Measurements from ENCODE around the gene NPIPA7.
"Not testable (repeated sequence)": the region's sequence is repeated elsewhere in the genome, so short reads cannot be mapped to it uniquely, and the experiment has no call there.

DNA sequence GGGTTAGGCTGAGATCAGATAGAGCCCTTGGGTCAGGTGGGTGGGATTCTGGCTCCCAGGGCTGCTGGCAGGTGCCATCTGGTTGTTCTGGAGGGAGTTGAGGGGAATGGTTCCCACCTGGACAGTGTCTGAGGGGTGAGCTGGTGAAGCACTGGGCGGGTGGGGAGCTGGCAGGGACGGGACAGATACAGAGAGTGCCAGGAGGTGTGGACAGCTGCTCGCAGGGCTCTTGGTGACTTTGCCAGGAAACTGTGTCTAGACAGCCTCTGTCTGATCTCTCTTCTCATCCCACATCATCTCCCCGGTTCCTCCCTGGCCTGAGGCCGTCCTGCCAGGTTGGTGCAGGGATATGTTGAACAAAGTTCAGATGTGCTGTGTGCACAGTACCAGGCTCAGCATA lies 38.1 kb downstream of the NPIPA7 start:
- TF ChIP-seq, protein P1, sequence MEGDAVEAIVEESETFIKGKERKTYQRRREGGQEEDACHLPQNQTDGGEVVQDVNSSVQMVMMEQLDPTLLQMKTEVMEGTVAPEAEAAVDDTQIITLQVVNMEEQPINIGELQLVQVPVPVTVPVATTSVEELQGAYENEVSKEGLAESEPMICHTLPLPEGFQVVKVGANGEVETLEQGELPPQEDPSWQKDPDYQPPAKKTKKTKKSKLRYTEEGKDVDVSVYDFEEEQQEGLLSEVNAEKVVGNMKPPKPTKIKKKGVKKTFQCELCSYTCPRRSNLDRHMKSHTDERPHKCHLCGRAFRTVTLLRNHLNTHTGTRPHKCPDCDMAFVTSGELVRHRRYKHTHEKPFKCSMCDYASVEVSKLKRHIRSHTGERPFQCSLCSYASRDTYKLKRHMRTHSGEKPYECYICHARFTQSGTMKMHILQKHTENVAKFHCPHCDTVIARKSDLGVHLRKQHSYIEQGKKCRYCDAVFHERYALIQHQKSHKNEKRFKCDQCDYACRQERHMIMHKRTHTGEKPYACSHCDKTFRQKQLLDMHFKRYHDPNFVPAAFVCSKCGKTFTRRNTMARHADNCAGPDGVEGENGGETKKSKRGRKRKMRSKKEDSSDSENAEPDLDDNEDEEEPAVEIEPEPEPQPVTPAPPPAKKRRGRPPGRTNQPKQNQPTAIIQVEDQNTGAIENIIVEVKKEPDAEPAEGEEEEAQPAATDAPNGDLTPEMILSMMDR (conservative IDR thresholded peaks at IDR 0.05; ENCODE audit: low read length) = not testable (repeated sequence)
- not testable (repeated sequence) for TF ChIP-seq EZH2phosphoT487 (IDR thresholded peaks at IDR 0.05; ENCODE audit: borderline replicate concordance, low read depth, low read length)
